DMS53 treated with DMSO at 0.1 percent for 48 hours (cell line): ENCODE measurements around the gene LMOD1.
"Not testable (repeated sequence)": the region's sequence is repeated elsewhere in the genome, so short reads cannot be mapped to it uniquely, and the experiment has no call there.

Experiments
- DNase-seq: peaks from one replicate; lab custom pipeline; 2025; ENCODE audit not compliant: unreplicated experiment; lab: John Stamatoyannopoulos, UW

The LMOD1 gene

DNA sequence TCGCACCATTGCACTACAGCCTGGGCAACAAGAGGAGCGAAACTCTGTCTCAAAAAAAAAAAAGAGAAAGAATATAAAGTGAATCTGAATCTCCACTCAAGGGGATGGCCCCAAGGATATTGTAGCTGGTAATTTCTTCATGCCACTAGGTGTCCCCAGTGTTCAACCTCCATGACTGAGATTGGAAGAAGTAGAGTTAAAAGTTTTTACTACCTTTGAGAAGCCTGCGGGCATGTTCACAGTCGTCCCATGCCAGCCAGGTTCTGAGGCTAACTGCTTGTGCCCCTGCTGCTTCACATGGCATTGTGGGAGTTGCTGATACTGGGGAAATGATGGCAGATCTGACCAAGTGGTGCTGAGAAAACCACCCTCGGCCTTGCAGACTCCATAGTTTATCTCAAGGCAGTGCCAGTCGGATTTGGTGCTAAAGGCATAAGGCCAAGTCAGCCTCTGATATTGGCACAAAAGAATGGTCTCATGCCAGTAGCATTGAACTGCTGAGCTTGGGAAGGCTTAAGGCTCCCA lies 68.4 kb downstream of the LMOD1 start:
- peak; percentile 25 for DNase-seq

- DNase-seq = no peak
These were observed 70.1 kb downstream of the LMOD1 start for GRCh38 chr1:201876148-201876818.

DNA sequence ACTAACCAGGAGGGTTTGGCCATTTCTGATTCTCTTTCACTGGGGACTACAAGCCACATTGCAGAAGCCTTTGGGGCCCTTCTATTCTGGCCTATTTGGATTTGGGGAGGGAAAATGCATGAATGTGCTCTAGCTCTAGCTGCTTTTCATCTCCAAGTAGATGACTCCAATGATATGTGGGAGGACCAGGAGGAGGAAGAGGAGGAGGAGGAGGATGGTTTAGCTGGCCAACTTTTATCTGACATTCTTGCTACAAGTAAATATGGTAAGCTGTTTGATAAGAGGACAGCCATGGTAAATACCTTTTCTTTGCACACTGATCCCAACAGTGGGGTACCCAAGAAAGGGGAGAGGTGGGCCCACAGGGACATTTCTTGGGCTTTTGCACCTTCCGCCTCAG lies 71.7 kb downstream of the LMOD1 start:
- no peak for DNase-seq

- DNase-seq = no peak
These were observed 76.0 kb downstream of the LMOD1 start for GRCh38 chr1:201870397-201870796.

- DNase-seq = no peak
These were observed 84.9 kb downstream of the LMOD1 start for GRCh38 chr1:201861448-201861847.

DNA sequence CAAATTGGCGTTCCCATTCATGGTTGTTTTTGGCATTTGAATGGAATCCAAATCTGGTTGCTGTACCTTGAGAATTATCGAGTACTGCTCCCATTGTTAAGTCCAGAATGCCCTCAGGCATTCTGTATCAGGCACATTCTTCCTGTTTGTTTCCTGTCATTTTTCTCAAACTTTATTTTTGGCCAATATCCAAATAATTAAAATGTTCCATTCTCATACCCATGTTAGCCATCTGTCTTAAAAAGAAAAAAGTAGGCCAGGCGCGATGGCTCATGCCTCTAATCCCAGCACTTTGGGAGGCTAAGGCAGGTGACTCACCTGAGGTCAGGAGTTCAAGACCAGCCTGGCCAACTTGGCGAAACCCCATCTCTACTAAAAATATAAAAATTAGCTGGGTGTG lies 86.9 kb downstream of the LMOD1 start:
- DNase-seq = no peak

- not testable (repeated sequence) for DNase-seq
These were observed 89.6 kb downstream of the LMOD1 start for GRCh38 chr1:201856722-201857121.

DNA sequence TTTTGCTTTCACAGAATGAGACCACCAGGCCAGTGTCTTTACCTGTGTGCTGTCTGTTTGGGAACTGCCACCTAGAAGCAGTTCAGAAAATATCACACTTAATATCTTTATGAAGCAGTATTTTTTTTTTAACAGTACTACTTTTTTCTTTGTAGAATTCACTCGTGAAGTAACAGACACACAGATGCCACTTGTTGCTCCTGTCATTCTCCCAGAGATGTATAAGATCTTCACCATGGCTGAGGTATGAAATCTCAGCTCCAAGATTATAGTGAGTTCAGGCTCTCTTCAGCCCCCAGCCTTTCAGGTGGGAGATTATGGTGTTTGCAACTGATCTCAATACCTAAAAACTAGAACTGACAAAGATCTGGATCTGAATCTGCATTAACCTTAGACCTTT lies 94.4 kb downstream of the LMOD1 start:
- DNase-seq = no peak

- DNase-seq = no peak
These were observed 96.3 kb downstream of the LMOD1 start for GRCh38 chr1:201850053-201850397.

GRCh38 chr1:201849372-201850052 lies 96.8 kb downstream of the LMOD1 start:
- DNase-seq = no peak

DNA sequence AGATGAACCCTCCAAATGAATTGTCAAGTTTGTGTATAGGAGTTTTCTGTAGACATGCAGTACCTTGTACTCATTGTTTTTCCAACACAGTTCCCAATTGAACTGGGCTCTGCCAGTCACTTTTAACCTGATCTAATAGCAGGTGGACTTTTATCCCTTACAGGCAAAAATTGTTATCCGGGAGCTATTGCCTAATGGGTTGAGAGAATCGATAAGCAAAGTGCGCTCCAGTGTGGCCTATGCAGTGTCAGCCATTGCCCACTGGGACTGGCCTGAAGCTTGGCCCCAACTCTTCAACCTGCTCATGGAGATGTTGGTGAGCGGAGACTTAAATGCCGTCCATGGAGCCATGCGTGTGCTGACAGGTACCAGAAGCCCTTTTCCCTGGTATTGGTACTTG lies 98.1 kb downstream of the LMOD1 start:
- DNase-seq = no peak

GRCh38 chr1:201847150-201847549 lies 99.2 kb downstream of the LMOD1 start:
- DNase-seq = no peak
